ENCODE results near the gene RFC3. TPM values are rescaled to one million over a fixed set of nuclear protein-coding genes. Genes with fewer than 3 reads are reported as not detected.

The RFC3 gene
- 10.9 and 20.2 TPM in 2 replicates for total RNA-seq

GRCh38 chr13:33817901-33818706 is at the start of gene RFC3:
RFC3 (plus strand) TSS chr13:33818149; CDS start chr13:33818179, 30 bp downstream.

